SK-N-SH (cell line): ENCODE results near the gene CCDC187. TPM values are rescaled to one million over a fixed set of nuclear protein-coding genes. Genes with fewer than 3 reads are reported as not detected.

Experiments used
- CTCF ChIA-PET: fragments of 300-600, 350-600 bp; formaldehyde crosslinking; extraction: SDS; loops from one replicate; lab custom pipeline; 2021; lab: Yijun Ruan, JAX
- POLR2A ChIA-PET: fragments of 350-600 bp; sonication (Branson Sonifier 250); formaldehyde crosslinking; extraction: SDS; loops from one replicate; lab custom pipeline; 2020; ENCODE audit warnings: antibody characterized with exemption, inconsistent platforms; lab: Yijun Ruan, JAX
- DNase-seq: peaks from one replicate; pipeline ENCODE4 v3.0.0; 2012
- H2AFZ ChIP-seq: fragments of 200-600 bp; sonication (generic); 2 replicates; pipeline ENCODE4 v1.8.1; 2016; ENCODE audit warnings: antibody characterized with exemption, mild to moderate bottlenecking, low read depth
- H3F3A ChIP-seq: fragments of 200-600 bp; sonication (generic); replicated peaks from 2 replicates; pipeline ENCODE3; 2016; ENCODE audit warnings: antibody characterized with exemption, mild to moderate bottlenecking; ENCODE audit not compliant: insufficient read depth
- H3K27ac ChIP-seq, 2 experiments: fragments of 200-500 bp in 1 of 2; fragments of 200-600 bp in 1 of 2; sonication (Bioruptor generic) in 1 of 2; sonication (generic), shearing (Covaris generic) in 1 of 2; 2 replicates each; pipeline versions ENCODE4 v1.5.1 to v1.6.1; 2014 to 2016; ENCODE audit warnings: low read depth in 2 of 2, inconsistent platforms in 1 of 2, low read length in 1 of 2, mild to moderate bottlenecking in 1 of 2, mixed read lengths in 1 of 2
- H3K27me3 ChIP-seq: fragments of 200-600 bp; sonication (generic), shearing (Covaris generic); 2 replicates; pipeline ENCODE4 v1.6.1; 2016; ENCODE audit warnings: mixed run types; ENCODE audit not compliant: insufficient read depth
- H3K36me3 ChIP-seq, 2 experiments: fragments of 200-500 bp in 1 of 2; fragments of 200-600 bp in 1 of 2; sonication (Bioruptor generic) in 1 of 2; sonication (generic) in 1 of 2; replicated peaks in 1 of 2; 2 replicates each; pipeline versions ENCODE3 to v1.5.1; 2014 to 2016; ENCODE audit warnings: low read length in 1 of 2, mild to moderate bottlenecking in 1 of 2; ENCODE audit not compliant: insufficient read depth in 2 of 2, control insufficient read depth in 1 of 2
- H3K4me1 ChIP-seq, 2 experiments: fragments of 200-500 bp in 1 of 2; fragments of 200-600 bp in 1 of 2; sonication (Bioruptor generic) in 1 of 2; sonication (generic), shearing (Covaris generic) in 1 of 2; 2 replicates each; pipeline versions ENCODE4 v1.5.1 to v1.6.1; 2014 to 2016; ENCODE audit warnings: low read depth in 1 of 2, low read length in 1 of 2, mixed run types in 1 of 2; ENCODE audit not compliant: insufficient read depth in 2 of 2, control insufficient read depth in 1 of 2
- H3K4me2 ChIP-seq: fragments of 200-600 bp; sonication (generic), shearing (Covaris generic); 2 replicates; pipeline ENCODE4 v1.6.1; 2017; ENCODE audit warnings: mixed run types
- H3K4me3 ChIP-seq, 2 experiments: fragments of 200-500 bp in 1 of 2; fragments of 200-600 bp in 1 of 2; sonication (Bioruptor generic) in 1 of 2; sonication (generic), shearing (Covaris generic) in 1 of 2; 2 replicates each; pipeline versions ENCODE4 v1.5.1 to v1.8.1; 2014 to 2016; ENCODE audit warnings: low read depth in 2 of 2, inconsistent platforms in 1 of 2, low read length in 1 of 2, mild to moderate bottlenecking in 1 of 2, mixed read lengths in 1 of 2, moderate library complexity in 1 of 2
- H3K79me2 ChIP-seq: fragments of 200-600 bp; sonication (generic); 2 replicates; pipeline ENCODE4 v1.8.1; 2017; ENCODE audit warnings: mild to moderate bottlenecking; ENCODE audit not compliant: insufficient read depth
- H3K9ac ChIP-seq: fragments of 200-600 bp; sonication (generic); 2 replicates; pipeline ENCODE4 v1.6.1; 2017; ENCODE audit warnings: mixed run types
- H3K9me2 ChIP-seq: fragments of 200-600 bp; sonication (generic); 2 replicates; pipeline ENCODE4 v1.6.1; 2017; ENCODE audit warnings: mixed run types
- H3K9me3 ChIP-seq: fragments of 200-600 bp; sonication (generic); 2 replicates; pipeline ENCODE4 v1.6.1; 2017; ENCODE audit warnings: mixed run types, mild to moderate bottlenecking, moderate library complexity
- H4K20me1 ChIP-seq: fragments of 200-600 bp; sonication (generic); 2 replicates; pipeline ENCODE4 v1.6.1; 2017; ENCODE audit warnings: mild to moderate bottlenecking, mixed run types; ENCODE audit not compliant: insufficient read depth
- CHD2 ChIP-seq: fragments of 150-350 bp; IDR thresholded peaks from 2 replicates; pipeline ENCODE4 v1.6.1; 2018; ENCODE audit warnings: low read length; ENCODE audit not compliant: partially characterized antibody
- EP300 ChIP-seq, 2 experiments: IDR thresholded peaks; 2 replicates each; pipeline versions ENCODE4 v1.4.0 to v1.6.1; 2012; ENCODE audit warnings: borderline replicate concordance in 1 of 2, low read depth in 1 of 2, low read length in 1 of 2
- EZH2phosphoT487 ChIP-seq: fragments of 200-600 bp; sonication (generic); IDR thresholded peaks from 2 replicates; pipeline ENCODE4 v1.6.1; 2017; ENCODE audit warnings: low read depth, mixed run types, mild to moderate bottlenecking, antibody characterized with exemption, moderate library complexity, borderline replicate concordance
- GABPA ChIP-seq: IDR thresholded peaks from 2 replicates; pipeline ENCODE4 v1.4.0; 2012; ENCODE audit warnings: low read depth, mild to moderate bottlenecking
- GATA2 ChIP-seq: sonication (generic); formaldehyde crosslinking; IDR thresholded peaks from 2 replicates; pipeline ENCODE4 v1.5.0; 2020; ENCODE audit warnings: mild to moderate bottlenecking, missing genetic modification reagents
- MEF2A ChIP-seq: IDR thresholded peaks from 2 replicates; pipeline ENCODE4 v1.4.0; 2012; ENCODE audit warnings: low read depth, borderline replicate concordance
- NFIC ChIP-seq: IDR thresholded peaks from 2 replicates; pipeline ENCODE4 v1.4.0; 2012; ENCODE audit warnings: borderline replicate concordance
- RAD21 ChIP-seq: IDR thresholded peaks from 2 replicates; pipeline ENCODE4 v1.6.1; 2012; ENCODE audit warnings: mild to moderate bottlenecking, low read length
- RFX5 ChIP-seq: IDR thresholded peaks from 2 replicates; pipeline ENCODE4 v1.6.1; 2012; ENCODE audit warnings: mild to moderate bottlenecking, improper control_type of control experiment, low read length
- SMC3 ChIP-seq: IDR thresholded peaks from 2 replicates; pipeline ENCODE4 v1.6.1; 2012; ENCODE audit warnings: low read depth, low read length, improper control_type of control experiment
- TAF1 ChIP-seq: IDR thresholded peaks from 2 replicates; pipeline ENCODE4 v1.6.1; 2012; ENCODE audit warnings: low read depth, mild to moderate bottlenecking, low read length, moderate library complexity, borderline replicate concordance
- WGBS: methylation state at CpG from one replicate; pipeline ENCODE4 v1.1.6; 2017; ENCODE audit warnings: low lambda C conversion rate; 5-methylcytosine and 5-hydroxymethylcytosine counted together
- polyA plus RNA-seq, 3 experiments: library from polyadenylated mRNA; depleted of rRNA; stranded (reverse); fragments of >200 nt; gene quantifications; 2 replicates each; pipeline ENCODE4 v1.2.3, GENCODE V29; 2012
- TF ChIP-seq, protein P1 (sequence below): IDR thresholded peaks from 2 replicates; pipeline ENCODE4 v1.6.1; 2012; ENCODE audit warnings: mild to moderate bottlenecking, low read depth, low read length, moderate library complexity
- TF ChIP-seq, protein P2 (sequence below): IDR thresholded peaks from 2 replicates; pipeline ENCODE4 v1.4.0; 2012; ENCODE audit warnings: low read depth

Gene CCDC187
- polyA plus RNA-seq, 1 of the 3 experiments (the other 2 are of a cell fraction), result not detected

DNA sequence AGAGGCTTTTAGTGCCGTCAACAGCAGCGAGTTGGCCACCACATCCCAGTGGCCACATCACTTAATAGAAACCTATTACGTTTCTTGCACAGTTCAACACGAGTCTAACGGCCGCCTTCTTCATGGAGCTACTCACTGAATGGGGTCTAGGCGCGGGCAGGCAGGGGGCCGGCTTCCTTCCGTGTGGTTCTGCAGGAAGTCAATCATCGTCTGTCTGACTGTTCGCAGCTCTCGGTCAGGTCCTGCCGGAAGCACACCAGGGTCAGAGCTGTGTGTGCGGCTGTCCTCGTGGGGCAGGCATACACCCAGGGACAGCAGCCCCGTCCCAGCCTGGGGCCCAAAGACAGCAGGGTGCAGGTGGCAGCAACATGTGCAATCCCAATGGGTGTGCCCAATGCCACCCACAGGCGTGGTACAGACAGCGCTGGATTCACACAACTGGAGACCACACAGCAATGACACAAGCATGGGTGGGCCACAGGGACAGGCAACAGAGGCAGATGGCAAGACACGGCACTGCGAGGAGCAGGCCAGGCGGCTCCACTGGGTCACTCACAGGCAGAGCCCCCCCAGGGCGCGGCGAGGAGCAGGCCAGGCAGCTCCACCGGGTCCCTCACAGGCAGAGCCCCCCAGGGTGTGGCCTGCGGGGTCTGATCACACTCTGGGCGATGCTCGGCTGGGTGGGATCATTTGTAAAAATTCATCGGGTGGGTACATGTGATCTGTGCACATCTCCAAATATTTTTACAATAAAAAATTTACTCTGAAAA lies 79.8 kb downstream of the CCDC187 start:
- TF ChIP-seq, protein P1, sequence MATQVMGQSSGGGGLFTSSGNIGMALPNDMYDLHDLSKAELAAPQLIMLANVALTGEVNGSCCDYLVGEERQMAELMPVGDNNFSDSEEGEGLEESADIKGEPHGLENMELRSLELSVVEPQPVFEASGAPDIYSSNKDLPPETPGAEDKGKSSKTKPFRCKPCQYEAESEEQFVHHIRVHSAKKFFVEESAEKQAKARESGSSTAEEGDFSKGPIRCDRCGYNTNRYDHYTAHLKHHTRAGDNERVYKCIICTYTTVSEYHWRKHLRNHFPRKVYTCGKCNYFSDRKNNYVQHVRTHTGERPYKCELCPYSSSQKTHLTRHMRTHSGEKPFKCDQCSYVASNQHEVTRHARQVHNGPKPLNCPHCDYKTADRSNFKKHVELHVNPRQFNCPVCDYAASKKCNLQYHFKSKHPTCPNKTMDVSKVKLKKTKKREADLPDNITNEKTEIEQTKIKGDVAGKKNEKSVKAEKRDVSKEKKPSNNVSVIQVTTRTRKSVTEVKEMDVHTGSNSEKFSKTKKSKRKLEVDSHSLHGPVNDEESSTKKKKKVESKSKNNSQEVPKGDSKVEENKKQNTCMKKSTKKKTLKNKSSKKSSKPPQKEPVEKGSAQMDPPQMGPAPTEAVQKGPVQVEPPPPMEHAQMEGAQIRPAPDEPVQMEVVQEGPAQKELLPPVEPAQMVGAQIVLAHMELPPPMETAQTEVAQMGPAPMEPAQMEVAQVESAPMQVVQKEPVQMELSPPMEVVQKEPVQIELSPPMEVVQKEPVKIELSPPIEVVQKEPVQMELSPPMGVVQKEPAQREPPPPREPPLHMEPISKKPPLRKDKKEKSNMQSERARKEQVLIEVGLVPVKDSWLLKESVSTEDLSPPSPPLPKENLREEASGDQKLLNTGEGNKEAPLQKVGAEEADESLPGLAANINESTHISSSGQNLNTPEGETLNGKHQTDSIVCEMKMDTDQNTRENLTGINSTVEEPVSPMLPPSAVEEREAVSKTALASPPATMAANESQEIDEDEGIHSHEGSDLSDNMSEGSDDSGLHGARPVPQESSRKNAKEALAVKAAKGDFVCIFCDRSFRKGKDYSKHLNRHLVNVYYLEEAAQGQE, result no peak
- TF ChIP-seq, protein P2, sequence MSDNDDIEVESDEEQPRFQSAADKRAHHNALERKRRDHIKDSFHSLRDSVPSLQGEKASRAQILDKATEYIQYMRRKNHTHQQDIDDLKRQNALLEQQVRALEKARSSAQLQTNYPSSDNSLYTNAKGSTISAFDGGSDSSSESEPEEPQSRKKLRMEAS, result no peak
- TF ChIP-seq SMC3 (no peak), CHD2 (no peak)
- Histone ChIP-seq H3K9me2 (no peaks in the 10 kb centered on the region), H3K4me3 (no peak overlapping the region), H3F3A (peaks cover 4% of the 10 kb centered on the region), H3K79me2 (peaks cover 7% of the 10 kb centered on the region; the same call in 1 of the 2 replicates), H4K20me1 (peaks cover 50% of the 10 kb centered on the region), H3K9me3 (no peaks in the 10 kb centered on the region), H3K9ac (no peak overlapping the region), H3K27me3 (no peaks in the 10 kb centered on the region), H3K27ac (no peak overlapping the region), H3K4me2 (no peak overlapping the region), H3K36me3 (peaks cover 0 to 31% of the 10 kb centered on the region in 2 experiments), H3K4me1 (peaks cover 0 to 5% of the 10 kb centered on the region in 2 experiments; a peak in 1 of 4 replicates), H2AFZ (no peak overlapping the region)
- 98% methylated on average over 19 of the region's 30 CpGs for WGBS
- POLR2A ChIA-PET, result no interaction called here
- CTCF ChIA-PET, result interaction anchor here (0.6 to 5.3 kb wide), 13 partner anchors 14 to 426 kb away, joined by 3 to 35 read pairs (median 4); no protein-coding TSS in a partner anchor
- no peak for DNase-seq

DNA sequence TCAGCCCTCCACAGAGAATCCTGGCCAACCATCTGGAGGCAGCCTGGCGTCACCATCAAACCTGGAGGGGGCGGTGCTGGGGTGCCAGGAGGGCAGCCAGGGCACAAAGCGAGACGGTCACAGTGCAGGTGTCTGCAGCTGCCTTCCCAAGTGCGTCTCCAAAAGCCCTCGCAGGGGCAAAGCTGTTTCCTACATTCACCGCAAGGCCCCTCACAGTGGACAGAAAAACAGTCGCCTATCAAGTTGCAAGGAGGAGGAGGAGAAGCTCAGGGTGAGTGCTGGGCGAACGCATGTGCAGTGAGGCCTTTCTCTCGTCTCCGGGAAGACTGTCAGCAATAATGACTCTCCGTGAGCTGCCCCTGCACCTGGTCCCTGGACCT lies 81.0 kb downstream of the CCDC187 start:
- H3K9me2 ChIP-seq, result no peaks in the 10 kb centered on the region
- peaks cover 0 to 36% of the 10 kb centered on the region in 2 experiments for H3K36me3 ChIP-seq
- H3K79me2 ChIP-seq, result peaks cover 7% of the 10 kb centered on the region; the same call in 1 of the 2 replicates
- DNase-seq, result no peak
- no peaks in the 10 kb centered on the region for H3K27me3 ChIP-seq
- no peak overlapping the region for H3K9ac ChIP-seq
- H3K27ac ChIP-seq, result no peak overlapping the region
- no peaks in the 10 kb centered on the region for H3K9me3 ChIP-seq
- CTCF ChIA-PET, result interaction anchor here (0.9 to 1.6 kb wide), 3 partner anchors 52 to 90 kb away, joined by 3 to 5 read pairs (median 4); no protein-coding TSS in a partner anchor
- H3F3A ChIP-seq, result no peaks in the 10 kb centered on the region
- peaks cover 42% of the 10 kb centered on the region for H4K20me1 ChIP-seq
- TF ChIP-seq, protein P2, result no peak
- TF ChIP-seq RFX5 (no peak), GABPA (no peak), RAD21 (no peak), NFIC (no peak), TAF1 (no peak), GATA2 (CRISPR knock-in tag) (no peak), EZH2phosphoT487 (no peak), MEF2A (no peak), EP300 (IDR thresholded peaks at IDR 0.05; ENCODE audit: borderline replicate concordance in 1 of 2, low read depth in 1 of 2, low read length in 1 of 2) (no peak), CHD2 (no peak)
- TF ChIP-seq, protein P1, result no peak
- POLR2A ChIA-PET, result no interaction called here
- H3K4me1 ChIP-seq, result peaks cover 0 to 5% of the 10 kb centered on the region in 2 experiments; a peak in 1 of 4 replicates
- WGBS, result 100% methylated on average over 8 of the region's 13 CpGs
- no peak overlapping the region for H3K4me2 ChIP-seq
- H3K4me3 ChIP-seq, result no peak overlapping the region
- no peak overlapping the region for H2AFZ ChIP-seq
